K562 (cell line): ENCODE data around the gene FRK. TPM values are rescaled to one million over a fixed set of nuclear protein-coding genes. Genes with fewer than 3 reads are reported as not detected.

ENCODE experiments used
- CBX5 ChIP-seq: IDR thresholded peaks from 2 replicates; pipeline ENCODE4 v1.6.1; 2014; ENCODE audit warnings: low read depth, borderline replicate concordance
- MYC ChIP-seq, 2 experiments: fragments of 250-450 bp in 1 of 2; sonication (Bioruptor Pico) in 1 of 2; IDR thresholded peaks; 2 replicates each; pipeline versions ENCODE4 v1.5.1 to v1.6.1; 2012 to 2021; ENCODE audit warnings: low read depth in 2 of 2, borderline replicate concordance in 1 of 2, improper control_type of control experiment in 1 of 2, low read length in 1 of 2, mild to moderate bottlenecking in 1 of 2, moderate library complexity in 1 of 2
- NFE2 ChIP-seq: IDR thresholded peaks from 2 replicates; pipeline ENCODE4 v1.6.1; 2014; ENCODE audit warnings: antibody characterized with exemption, low read depth
- PHTF2 ChIP-seq: fragments of 250-450 bp; sonication (Bioruptor Pico); IDR thresholded peaks from 2 replicates; pipeline ENCODE4 v1.5.0; 2021; ENCODE audit warnings: mild to moderate bottlenecking
- POLR2B ChIP-seq: fragments of 450-650 bp; IDR thresholded peaks from 2 replicates; pipeline ENCODE4 v1.6.1; 2018; ENCODE audit warnings: low read depth; ENCODE audit not compliant: partially characterized antibody
- SMAD3 ChIP-seq: fragments of 450-650 bp; formaldehyde crosslinking; conservative IDR thresholded peaks from 2 replicates; pipeline ENCODE4 v1.4.0; 2020; ENCODE audit warnings: mild to moderate bottlenecking
- TAF9B ChIP-seq: fragments of 450-650 bp; IDR thresholded peaks from 2 replicates; pipeline ENCODE4 v1.6.1; 2018; ENCODE audit warnings: mild to moderate bottlenecking; ENCODE audit not compliant: partially characterized antibody
- ZBTB7A ChIP-seq: IDR thresholded peaks from 2 replicates; pipeline ENCODE4 v1.6.1; 2011; ENCODE audit warnings: low read depth, mild to moderate bottlenecking, low read length, moderate library complexity, borderline replicate concordance; ENCODE audit not compliant: control insufficient read depth
- ZNF431 ChIP-seq: sonication (generic); formaldehyde crosslinking; IDR thresholded peaks from 2 replicates; pipeline ENCODE4 v1.8.0; 2022; ENCODE audit warnings: mild to moderate bottlenecking, missing genetic modification reagents
- polyA plus RNA-seq, 8 experiments: library from polyadenylated mRNA; depleted of rRNA in 4 of 8; stranded (reverse) in 5 of 8; unstranded in 3 of 8; fragments of >200 nt; fragmentation: Nextera tagmentation in 2 of 8; fragmentation: Illumina TruSeq in 1 of 8; extraction: Ambion mirVana in 2 of 8; extraction: Trizol in 1 of 8; gene quantifications; 2 replicates each; pipeline versions ENCODE4 v1.2.1 to v1.2.3, GENCODE V29; 2011 to 2014; ENCODE audit warnings: inconsistent platforms in 1 of 8, missing spikeins in 1 of 8
- total RNA-seq, 7 experiments: library from RNA; depleted of rRNA in 6 of 7; stranded (reverse); fragments of >200 nt in 6 of 7; fragmentation: Illumina TruSeq in 2 of 7; extraction: Trizol in 2 of 7; gene quantifications; 2 replicates each; pipeline versions ENCODE4 v1.2.1 to v1.2.3, GENCODE V29; 2011 to 2021; ENCODE audit warnings: low replicate concordance in 1 of 7
- TF ChIP-seq, protein P1 (sequence below): fragments of 200-800 bp; sonication (Bioruptor generic); IDR thresholded peaks from 2 replicates; pipeline ENCODE4 v1.6.1; 2016; ENCODE audit warnings: missing genetic modification characterization, missing compliant biosample characterization
- TF ChIP-seq, protein P2 (sequence below): IDR thresholded peaks from 2 replicates; pipeline ENCODE4 v1.6.1; 2011; ENCODE audit not compliant: insufficient read length; ENCODE audit errors: extremely low read depth

The FRK gene
- total and polyA plus RNA-seq, 9 of the 15 experiments (the other 6 are each of a cell fraction or from before 2014, with no cell fraction given), result 0.01 to 0.29 (median 0.09) TPM

DNA sequence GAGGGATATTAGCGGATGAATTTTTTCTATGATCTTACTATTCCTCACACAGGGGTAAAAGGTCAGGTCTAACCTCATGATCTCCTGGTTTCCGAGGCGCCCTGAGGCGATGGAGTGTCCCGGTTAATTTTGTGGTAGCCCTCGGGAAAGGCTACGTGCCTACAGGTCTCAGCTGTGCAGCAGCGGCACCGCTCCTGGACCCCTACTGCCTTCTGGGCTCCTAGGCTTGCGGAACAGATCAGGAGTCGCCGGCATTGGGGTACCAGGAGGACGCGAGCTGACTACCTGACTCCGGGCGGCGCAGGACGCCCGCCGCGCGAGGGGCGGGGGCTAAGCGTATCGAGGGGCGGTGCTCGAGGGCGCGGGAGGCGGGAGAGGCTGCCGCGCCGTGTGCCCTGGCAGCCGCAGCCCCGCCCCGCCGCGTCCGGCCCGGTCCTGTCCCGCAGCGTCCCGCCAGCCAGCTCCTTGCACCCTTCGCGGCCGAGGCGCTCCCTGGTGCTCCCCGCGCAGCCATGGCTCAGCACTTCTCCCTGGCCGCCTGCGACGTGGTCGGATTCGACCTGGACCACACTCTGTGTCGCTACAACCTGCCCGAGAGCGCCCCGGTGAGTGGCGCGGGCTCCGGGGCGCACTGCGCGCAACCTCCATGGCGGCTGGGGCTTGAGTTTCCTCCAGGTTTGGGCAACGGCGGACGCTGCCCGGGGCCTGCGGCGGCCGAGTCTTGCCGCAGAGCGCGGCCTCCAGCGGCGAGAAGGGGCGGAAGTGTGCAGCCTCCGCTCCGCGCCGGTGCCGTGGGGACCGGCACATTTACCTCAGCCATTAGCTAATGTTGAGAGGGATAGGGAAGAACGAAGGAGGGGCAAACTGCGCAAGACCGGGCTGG, 40.0 kb upstream of the FRK start, which contains the start of gene NT5DC1 (continued):
- TF ChIP-seq, protein P1, sequence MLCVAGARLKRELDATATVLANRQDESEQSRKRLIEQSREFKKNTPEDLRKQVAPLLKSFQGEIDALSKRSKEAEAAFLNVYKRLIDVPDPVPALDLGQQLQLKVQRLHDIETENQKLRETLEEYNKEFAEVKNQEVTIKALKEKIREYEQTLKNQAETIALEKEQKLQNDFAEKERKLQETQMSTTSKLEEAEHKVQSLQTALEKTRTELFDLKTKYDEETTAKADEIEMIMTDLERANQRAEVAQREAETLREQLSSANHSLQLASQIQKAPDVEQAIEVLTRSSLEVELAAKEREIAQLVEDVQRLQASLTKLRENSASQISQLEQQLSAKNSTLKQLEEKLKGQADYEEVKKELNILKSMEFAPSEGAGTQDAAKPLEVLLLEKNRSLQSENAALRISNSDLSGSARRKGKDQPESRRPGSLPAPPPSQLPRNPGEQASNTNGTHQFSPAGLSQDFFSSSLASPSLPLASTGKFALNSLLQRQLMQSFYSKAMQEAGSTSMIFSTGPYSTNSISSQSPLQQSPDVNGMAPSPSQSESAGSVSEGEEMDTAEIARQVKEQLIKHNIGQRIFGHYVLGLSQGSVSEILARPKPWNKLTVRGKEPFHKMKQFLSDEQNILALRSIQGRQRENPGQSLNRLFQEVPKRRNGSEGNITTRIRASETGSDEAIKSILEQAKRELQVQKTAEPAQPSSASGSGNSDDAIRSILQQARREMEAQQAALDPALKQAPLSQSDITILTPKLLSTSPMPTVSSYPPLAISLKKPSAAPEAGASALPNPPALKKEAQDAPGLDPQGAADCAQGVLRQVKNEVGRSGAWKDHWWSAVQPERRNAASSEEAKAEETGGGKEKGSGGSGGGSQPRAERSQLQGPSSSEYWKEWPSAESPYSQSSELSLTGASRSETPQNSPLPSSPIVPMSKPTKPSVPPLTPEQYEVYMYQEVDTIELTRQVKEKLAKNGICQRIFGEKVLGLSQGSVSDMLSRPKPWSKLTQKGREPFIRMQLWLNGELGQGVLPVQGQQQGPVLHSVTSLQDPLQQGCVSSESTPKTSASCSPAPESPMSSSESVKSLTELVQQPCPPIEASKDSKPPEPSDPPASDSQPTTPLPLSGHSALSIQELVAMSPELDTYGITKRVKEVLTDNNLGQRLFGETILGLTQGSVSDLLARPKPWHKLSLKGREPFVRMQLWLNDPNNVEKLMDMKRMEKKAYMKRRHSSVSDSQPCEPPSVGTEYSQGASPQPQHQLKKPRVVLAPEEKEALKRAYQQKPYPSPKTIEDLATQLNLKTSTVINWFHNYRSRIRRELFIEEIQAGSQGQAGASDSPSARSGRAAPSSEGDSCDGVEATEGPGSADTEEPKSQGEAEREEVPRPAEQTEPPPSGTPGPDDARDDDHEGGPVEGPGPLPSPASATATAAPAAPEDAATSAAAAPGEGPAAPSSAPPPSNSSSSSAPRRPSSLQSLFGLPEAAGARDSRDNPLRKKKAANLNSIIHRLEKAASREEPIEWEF (CRISPR knock-in tag), result no peak
- TF ChIP-seq SMAD3 (CRISPR knock-in tag), result no peak
- no peak for TF ChIP-seq CBX5
- TF ChIP-seq MYC (IDR thresholded peaks at IDR 0.05; ENCODE audit: low read depth, low read length), result peak; percentile 53; the same call in 1 of the 2 replicates
- TF ChIP-seq MYC (CRISPR knock-in tag; IDR thresholded peaks at IDR 0.05; ENCODE audit: borderline replicate concordance, low read depth), result no peak
- no peak for TF ChIP-seq PHTF2
- TF ChIP-seq POLR2B, result peak; percentile 73
- no peak for TF ChIP-seq ZNF431 (CRISPR knock-in tag)
- peak; percentile 39 for TF ChIP-seq TAF9B
- TF ChIP-seq, protein P2, sequence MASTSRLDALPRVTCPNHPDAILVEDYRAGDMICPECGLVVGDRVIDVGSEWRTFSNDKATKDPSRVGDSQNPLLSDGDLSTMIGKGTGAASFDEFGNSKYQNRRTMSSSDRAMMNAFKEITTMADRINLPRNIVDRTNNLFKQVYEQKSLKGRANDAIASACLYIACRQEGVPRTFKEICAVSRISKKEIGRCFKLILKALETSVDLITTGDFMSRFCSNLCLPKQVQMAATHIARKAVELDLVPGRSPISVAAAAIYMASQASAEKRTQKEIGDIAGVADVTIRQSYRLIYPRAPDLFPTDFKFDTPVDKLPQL, result no peak
- TF ChIP-seq NFE2, result peak; percentile 42; the same call in 1 of the 2 replicates
- peak; percentile 66; the same call in 1 of the 2 replicates for TF ChIP-seq ZBTB7A
